Upper lobe of left lung (tissue), 6 donors: ENCODE data around the gene OMA1. TPM values are rescaled to one million over a fixed set of nuclear protein-coding genes. Genes with fewer than 3 reads are reported as not detected.

ENCODE experiments used
- ATAC-seq, 2 donors: fragments of 200-7000 bp; cut with Tn5 transposase; one replicate each; pipeline ENCODE4 v1.9.1; 2022; ENCODE audit warnings: mild to moderate bottlenecking in 2 of 2, moderate library complexity in 2 of 2; ENCODE audit not compliant: low FRiP score in 2 of 2
- DNase-seq, 2 donors: peaks; one replicate each; pipeline ENCODE4 v3.0.0-alpha.2; 2019 to 2020
- H3K27ac ChIP-seq, 4 donors: fragments of 200-600 bp; sonication (generic); one replicate each; pipeline ENCODE4 v1.5.1; 2016 to 2019
- H3K27me3 ChIP-seq, 4 donors: fragments of 200-600 bp; sonication (generic); one replicate each; pipeline ENCODE4 v1.5.1; 2017 to 2019
- H3K36me3 ChIP-seq, 4 donors: fragments of 200-600 bp; sonication (generic); one replicate each; pipeline ENCODE4 v1.5.1; 2016 to 2019
- H3K4me1 ChIP-seq, 4 donors: fragments of 200-600 bp; sonication (generic); one replicate each; pipeline ENCODE4 v1.5.1; 2018 to 2019
- H3K4me3 ChIP-seq, 4 donors: fragments of 200-600 bp; sonication (generic); one replicate each; pipeline ENCODE4 v1.5.1; 2017 to 2019; ENCODE audit warnings: mild to moderate bottlenecking in 2 of 4, moderate library complexity in 1 of 4
- H3K9me3 ChIP-seq, 4 donors: fragments of 200-600 bp; sonication (generic); one replicate each; pipeline ENCODE4 v1.5.1; 2018 to 2019
- CTCF ChIP-seq, 6 experiments: fragments of 450-650 bp in 4 of 6; fragments of 200-600 bp in 2 of 6; sonication (generic) in 2 of 6; IDR thresholded peaks; one replicate each; pipeline ENCODE4 v1.5.1; 2016 to 2019; ENCODE audit warnings: antibody characterized with exemption in 6 of 6
- EP300 ChIP-seq, 4 donors: sonication (generic); formaldehyde crosslinking; IDR thresholded peaks; one replicate each; pipeline ENCODE4 v1.5.1; 2017; ENCODE audit warnings: antibody characterized with exemption in 4 of 4, control low read depth in 2 of 4
- POLR2A ChIP-seq, 4 donors: fragments of 450-650 bp; IDR thresholded peaks; one replicate each; pipeline ENCODE4 v1.5.1; 2016 to 2017; ENCODE audit warnings: antibody characterized with exemption in 4 of 4, mild to moderate bottlenecking in 2 of 4
- POLR2AphosphoS5 ChIP-seq, 2 donors: sonication (generic); formaldehyde crosslinking; IDR thresholded peaks; one replicate each; pipeline ENCODE4 v1.5.1; 2017; ENCODE audit warnings: antibody characterized with exemption in 2 of 2
- WGBS, 2 donors: methylation state at CpG; one replicate each; pipeline ENCODE4 v1.1.5; 2017 to 2018; 5-methylcytosine and 5-hydroxymethylcytosine counted together
- total RNA-seq, 6 donors: library from RNA; depleted of rRNA in 4 of 6; stranded (reverse); fragments of >200 nt in 4 of 6; gene quantifications; one replicate each; pipeline versions ENCODE4 v1.1.0 to v1.2.1, GENCODE V29; 2016 to 2021
- donor health status: DM: no; HTN: no; CAD: no; lungs with moderate emphysema.
- donor health status: DM: no; HTN: yes; CAD: no; lungs with severe emphysema.

The OMA1 gene
- total RNA-seq, 6 donors from 2014 or later = 4.7 to 35.9 (median 20.7) TPM

DNA sequence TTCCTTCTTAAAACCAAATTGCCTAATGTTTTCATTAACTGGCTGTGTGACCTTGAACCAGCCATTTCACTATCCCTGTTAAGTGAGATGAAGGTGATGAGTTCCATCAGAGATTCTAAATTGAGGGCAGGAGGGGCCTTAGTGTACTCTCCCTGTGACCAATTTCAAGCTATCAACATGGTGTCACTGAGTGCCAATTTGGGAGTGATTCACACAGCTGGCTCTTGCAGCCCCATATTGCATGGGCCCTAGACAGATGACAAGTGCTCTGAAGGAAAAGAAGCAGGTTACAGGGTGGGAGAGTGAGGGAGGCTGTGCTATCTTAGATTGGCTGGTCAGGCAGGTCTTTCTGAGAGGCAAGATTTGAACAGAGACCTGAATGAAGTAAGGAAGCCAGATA lies 43.5 kb upstream of the OMA1 start:
- no peaks in the 10 kb centered on the region for H3K27me3 ChIP-seq
- ATAC-seq (no peak), DNase-seq (no peak)
- H3K4me3 ChIP-seq = no peak overlapping the region
- no peaks in the 10 kb centered on the region for H3K9me3 ChIP-seq
- TF ChIP-seq POLR2AphosphoS5 (IDR thresholded peaks at IDR 0.05) (no peak), EP300 (IDR thresholded peaks at IDR 0.05) (no peak), CTCF (IDR thresholded peaks at IDR 0.05) (no peak), POLR2A (IDR thresholded peaks at IDR 0.05) (no peak)
- peaks cover 16 to 27% (median 21%) of the 10 kb centered on the region in 4 donors for H3K4me1 ChIP-seq
- H3K27ac ChIP-seq = no peak overlapping the region
- H3K36me3 ChIP-seq = no peaks in the 10 kb centered on the region

GRCh38 chr1:58588396-58588795 lies 41.9 kb upstream of the OMA1 start:
- 64 to 88% methylated on average over 5 of the region's 5 CpGs for WGBS, 2 donors

DNA sequence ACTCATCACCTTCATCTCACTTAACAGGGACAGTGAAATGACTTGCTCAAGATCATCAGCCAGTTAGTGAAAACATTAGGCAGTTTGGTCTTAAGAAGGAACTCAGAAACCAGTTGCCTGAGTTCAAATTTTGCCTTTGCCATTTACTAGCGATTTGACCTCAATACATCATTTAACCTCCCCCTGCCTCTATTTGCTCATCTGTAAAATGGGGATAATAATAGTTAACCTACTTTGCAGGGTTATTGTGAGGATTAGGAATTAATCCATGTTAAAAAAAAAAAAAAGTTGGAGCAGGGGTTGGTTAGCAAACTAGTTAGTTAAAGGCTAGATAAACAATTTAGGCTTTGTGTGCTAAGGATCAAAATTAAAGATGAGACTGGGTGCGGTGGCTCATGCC lies 41.1 kb upstream of the OMA1 start:
- H3K27ac ChIP-seq = no peak overlapping the region
- peaks cover 26 to 42% (median 36%) of the 10 kb centered on the region in 4 donors for H3K4me1 ChIP-seq
- 95 to 98% methylated on average over 2 of the region's 2 CpGs for WGBS, 2 donors
- ATAC-seq (no peak), DNase-seq (no peak)
- no peaks in the 10 kb centered on the region for H3K36me3 ChIP-seq
- no peaks in the 10 kb centered on the region for H3K27me3 ChIP-seq
- no peak overlapping the region for H3K4me3 ChIP-seq
- H3K9me3 ChIP-seq = no peaks in the 10 kb centered on the region
- no peak for TF ChIP-seq POLR2A (IDR thresholded peaks at IDR 0.05)
- no peak for TF ChIP-seq CTCF (IDR thresholded peaks at IDR 0.05)
- TF ChIP-seq EP300 (IDR thresholded peaks at IDR 0.05) = no peak
- TF ChIP-seq POLR2AphosphoS5 (IDR thresholded peaks at IDR 0.05) = no peak

More at GRCh38 chr1:58588396-58588795, 41.9 kb upstream of the OMA1 start:
- H3K27me3 ChIP-seq = no peaks in the 10 kb centered on the region
- ATAC-seq (no peak), DNase-seq (no peak)
- no peaks in the 10 kb centered on the region for H3K9me3 ChIP-seq
- no peak overlapping the region for H3K27ac ChIP-seq
- TF ChIP-seq POLR2A (IDR thresholded peaks at IDR 0.05) (no peak), POLR2AphosphoS5 (IDR thresholded peaks at IDR 0.05) (no peak), CTCF (IDR thresholded peaks at IDR 0.05) (no peak), EP300 (IDR thresholded peaks at IDR 0.05) (no peak)
- H3K4me1 ChIP-seq = peaks cover 31 to 43% (median 37%) of the 10 kb centered on the region in 4 donors
- no peaks in the 10 kb centered on the region for H3K36me3 ChIP-seq
- H3K4me3 ChIP-seq = no peak overlapping the region

GRCh38 chr1:58586271-58586670 lies 39.7 kb upstream of the OMA1 start:
- peak overlapping the region in 3 of 4 donors; percentile 79 to 86 (median 85) for H3K27ac ChIP-seq
- no peaks in the 10 kb centered on the region for H3K36me3 ChIP-seq
- no peak for TF ChIP-seq POLR2A (IDR thresholded peaks at IDR 0.05)
- TF ChIP-seq CTCF (IDR thresholded peaks at IDR 0.05) = no peak
- TF ChIP-seq POLR2AphosphoS5 (IDR thresholded peaks at IDR 0.05) = no peak
- no peak for TF ChIP-seq EP300 (IDR thresholded peaks at IDR 0.05)
- no peak for ATAC-seq
- DNase-seq = no peak
- H3K4me3 ChIP-seq = no peak overlapping the region
- no peaks in the 10 kb centered on the region for H3K27me3 ChIP-seq
- WGBS, 2 donors = 91 to 93% methylated on average over 4 of the region's 4 CpGs
- no peaks in the 10 kb centered on the region for H3K9me3 ChIP-seq
- peaks cover 22 to 31% (median 27%) of the 10 kb centered on the region in 4 donors for H3K4me1 ChIP-seq

- DNase-seq = peak in 1 of 2 donors; percentile 82
- Histone ChIP-seq H3K27me3 (no peaks in the 10 kb centered on the region), H3K9me3 (no peaks in the 10 kb centered on the region), H3K4me3 (no peak overlapping the region), H3K27ac (peak overlapping the region; percentile 74 to 86 (median 82)), H3K36me3 (no peaks in the 10 kb centered on the region), H3K4me1 (peaks cover 22 to 31% (median 27%) of the 10 kb centered on the region in 4 donors)
- WGBS, 2 donors = 26 to 48% methylated on average over 3 of the region's 3 CpGs
- TF ChIP-seq EP300 (IDR thresholded peaks at IDR 0.05) (no peak), POLR2AphosphoS5 (IDR thresholded peaks at IDR 0.05) (peak in 1 of 2 donors; percentile 12)
- ATAC-seq = peak; percentile 53 to 65
Observed at GRCh38 chr1:58585581-58586151, 39.1 kb upstream of the OMA1 start.
